Osteoblast (primary cell): ENCODE results near the gene TEX22. TPM values are rescaled to one million over a fixed set of nuclear protein-coding genes. Genes with fewer than 3 reads are reported as not detected.

ENCODE experiments used
- DNase-seq: peaks from one replicate; pipeline ENCODE4 v3.0.0; 2011; ENCODE audit warnings: low spot score, mixed read lengths; ENCODE audit not compliant: insufficient read length; ENCODE audit errors: missing footprints
- H2AFZ ChIP-seq: 2 replicates; pipeline ENCODE4 v1.6.0; 2011; ENCODE audit warnings: mild to moderate bottlenecking, low read length
- H3K27ac ChIP-seq: 2 replicates; pipeline ENCODE4 v1.5.1; 2011; ENCODE audit warnings: mild to moderate bottlenecking, low read depth, low read length, moderate library complexity
- H3K27me3 ChIP-seq: 2 replicates; pipeline ENCODE4 v1.6.0; 2012; ENCODE audit warnings: mild to moderate bottlenecking, control low read depth, inconsistent platforms, low read length, moderate library complexity; ENCODE audit not compliant: insufficient read depth
- H3K36me3 ChIP-seq: 2 replicates; pipeline ENCODE4 v1.5.1; 2011; ENCODE audit warnings: mild to moderate bottlenecking, low read length, control low read depth, moderate library complexity; ENCODE audit not compliant: insufficient read depth
- H3K4me1 ChIP-seq: 2 replicates; pipeline ENCODE4 v1.5.1; 2011; ENCODE audit warnings: mild to moderate bottlenecking, low read length, control low read depth, moderate library complexity; ENCODE audit not compliant: insufficient read depth
- H3K4me2 ChIP-seq: 2 replicates; pipeline ENCODE4 v1.6.0; 2011; ENCODE audit warnings: mild to moderate bottlenecking, low read length; ENCODE audit not compliant: insufficient read depth
- H3K4me3 ChIP-seq: fragments of 200-600 bp; sonication (generic); 3 replicates; pipeline ENCODE4 v1.5.1; 2012; ENCODE audit warnings: mild to moderate bottlenecking, low read length, inconsistent platforms; ENCODE audit not compliant: insufficient read depth
- H3K79me2 ChIP-seq: 2 replicates; pipeline ENCODE4 v1.6.0; 2012; ENCODE audit warnings: mild to moderate bottlenecking, low read length, control low read depth, inconsistent platforms; ENCODE audit not compliant: insufficient read depth
- H3K9me3 ChIP-seq: 2 replicates; pipeline ENCODE4 v1.5.1; 2011; ENCODE audit warnings: low read depth, low read length, control low read depth
- H4K20me1 ChIP-seq: 2 replicates; pipeline ENCODE4 v1.6.0; 2012; ENCODE audit warnings: mild to moderate bottlenecking, low read length, control low read depth; ENCODE audit not compliant: insufficient read depth
- total RNA-seq: library from RNA; depleted of rRNA; stranded (reverse); fragments of >200 nt; gene quantifications from 2 replicates; pipeline ENCODE4 v1.2.3, GENCODE V29; 2012
- TF ChIP-seq, protein P1 (sequence below): IDR thresholded peaks from 2 replicates; pipeline ENCODE4 v1.5.1; 2011; ENCODE audit warnings: mild to moderate bottlenecking, low read depth, low read length, moderate library complexity; ENCODE audit errors: extremely low read depth

TEX22 gene
- total RNA-seq, 1 donor, result under 0.01 TPM

DNA sequence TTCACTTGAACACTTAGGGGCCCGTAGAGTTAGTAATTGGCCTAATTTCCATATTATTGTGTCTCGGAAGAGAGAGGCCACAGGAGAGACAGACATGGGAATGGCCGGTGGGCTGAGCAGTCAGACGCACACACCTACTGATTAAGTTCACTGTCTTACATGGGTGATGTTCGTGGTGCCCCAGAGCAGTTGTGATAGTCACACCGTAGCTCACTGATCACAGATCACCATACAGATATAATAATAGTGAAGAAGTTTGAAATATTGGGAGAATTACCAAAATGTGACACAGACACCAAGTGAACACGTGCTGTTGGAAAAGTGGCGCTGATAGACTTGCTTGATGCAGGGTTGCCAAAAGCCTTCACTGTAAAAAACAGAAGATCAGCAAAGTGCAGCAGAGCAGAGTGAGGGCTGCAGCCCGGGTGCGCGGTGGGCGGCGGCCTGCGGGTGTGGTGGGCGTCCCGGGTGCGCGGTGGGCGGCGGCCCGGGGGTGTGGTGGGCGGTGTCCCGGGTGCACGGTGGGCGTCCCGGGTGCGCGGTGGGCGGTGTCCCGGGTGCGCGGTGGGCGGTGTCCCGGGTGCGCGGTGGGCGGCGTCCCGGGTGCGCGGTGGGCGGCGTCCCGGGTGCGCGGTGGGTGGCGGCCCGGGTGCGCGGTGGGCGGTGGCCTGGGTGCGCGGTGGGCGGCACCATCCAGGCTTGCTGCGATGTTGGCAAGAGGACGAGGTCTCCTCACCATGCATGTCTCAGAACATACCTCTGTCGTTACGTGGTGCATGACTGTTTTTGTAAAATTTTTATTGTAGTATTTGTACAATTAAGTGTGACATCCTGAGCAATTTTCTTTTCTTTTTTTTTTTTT is 34.3 kb upstream of the TEX22 start:
- Histone ChIP-seq H3K27ac (no peak overlapping the region), H2AFZ (no peak overlapping the region), H3K4me1 (no peaks in the 10 kb centered on the region), H4K20me1 (peaks cover 7% of the 10 kb centered on the region), H3K4me2 (peak overlapping the region; percentile 60), H3K4me3 (peak overlapping the region; percentile 53), H3K36me3 (no peaks in the 10 kb centered on the region), H3K27me3 (no peaks in the 10 kb centered on the region), H3K79me2 (no peaks in the 10 kb centered on the region), H3K9me3 (no peaks in the 10 kb centered on the region)
- TF ChIP-seq, protein P1, sequence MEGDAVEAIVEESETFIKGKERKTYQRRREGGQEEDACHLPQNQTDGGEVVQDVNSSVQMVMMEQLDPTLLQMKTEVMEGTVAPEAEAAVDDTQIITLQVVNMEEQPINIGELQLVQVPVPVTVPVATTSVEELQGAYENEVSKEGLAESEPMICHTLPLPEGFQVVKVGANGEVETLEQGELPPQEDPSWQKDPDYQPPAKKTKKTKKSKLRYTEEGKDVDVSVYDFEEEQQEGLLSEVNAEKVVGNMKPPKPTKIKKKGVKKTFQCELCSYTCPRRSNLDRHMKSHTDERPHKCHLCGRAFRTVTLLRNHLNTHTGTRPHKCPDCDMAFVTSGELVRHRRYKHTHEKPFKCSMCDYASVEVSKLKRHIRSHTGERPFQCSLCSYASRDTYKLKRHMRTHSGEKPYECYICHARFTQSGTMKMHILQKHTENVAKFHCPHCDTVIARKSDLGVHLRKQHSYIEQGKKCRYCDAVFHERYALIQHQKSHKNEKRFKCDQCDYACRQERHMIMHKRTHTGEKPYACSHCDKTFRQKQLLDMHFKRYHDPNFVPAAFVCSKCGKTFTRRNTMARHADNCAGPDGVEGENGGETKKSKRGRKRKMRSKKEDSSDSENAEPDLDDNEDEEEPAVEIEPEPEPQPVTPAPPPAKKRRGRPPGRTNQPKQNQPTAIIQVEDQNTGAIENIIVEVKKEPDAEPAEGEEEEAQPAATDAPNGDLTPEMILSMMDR, result no peak
- peak; percentile 99 for DNase-seq

DNA sequence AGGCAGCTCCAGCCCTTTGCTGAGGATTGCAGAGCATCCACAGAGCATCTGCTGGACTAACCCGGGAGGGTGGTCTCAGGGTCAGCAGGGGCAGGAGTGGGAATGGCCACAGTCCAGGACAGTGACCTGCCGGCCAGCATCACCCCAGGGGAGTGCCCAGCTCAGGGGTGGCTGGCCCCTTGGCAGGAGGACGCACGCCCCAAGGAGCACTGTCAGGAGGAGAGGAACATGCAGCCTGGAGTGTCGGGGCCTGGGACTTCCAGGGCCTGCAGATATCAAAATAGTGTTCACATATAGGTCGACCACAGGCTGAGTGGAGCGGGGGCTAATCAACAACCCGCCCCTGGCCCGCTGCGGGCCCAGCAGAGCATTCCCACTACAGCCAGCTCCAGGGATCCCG is 33.2 kb upstream of the TEX22 start:
- TF ChIP-seq, protein P1, result no peak
- DNase-seq, result no peak
- Histone ChIP-seq H3K4me3 (no peak overlapping the region), H3K27ac (no peak overlapping the region), H3K4me1 (no peaks in the 10 kb centered on the region), H3K27me3 (no peaks in the 10 kb centered on the region), H3K4me2 (no peak overlapping the region), H3K36me3 (no peaks in the 10 kb centered on the region), H2AFZ (no peak overlapping the region), H3K9me3 (no peaks in the 10 kb centered on the region), H4K20me1 (peaks cover 7% of the 10 kb centered on the region), H3K79me2 (no peaks in the 10 kb centered on the region)

DNA sequence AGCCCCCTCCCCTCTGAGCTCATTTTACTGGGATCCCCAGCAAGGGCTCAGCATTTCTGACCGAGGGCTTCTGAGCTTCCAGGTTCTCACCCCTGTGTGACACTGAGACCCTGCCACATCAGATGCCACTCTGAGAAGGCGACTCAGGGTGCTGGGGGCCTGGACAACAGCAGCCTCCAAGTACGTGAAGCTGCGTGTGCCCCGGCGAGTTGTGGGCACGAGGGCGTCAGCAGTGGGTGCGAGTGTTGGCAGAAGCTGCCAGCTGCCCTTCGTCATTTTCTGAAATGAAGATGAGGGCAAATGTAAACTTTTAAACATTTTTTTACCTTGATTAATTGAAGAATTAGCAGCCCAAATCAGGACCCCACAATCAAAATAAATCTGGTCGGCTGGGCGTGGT is 32.7 kb upstream of the TEX22 start:
- Histone ChIP-seq H3K36me3 (no peaks in the 10 kb centered on the region), H3K9me3 (no peaks in the 10 kb centered on the region), H2AFZ (no peak overlapping the region), H3K79me2 (no peaks in the 10 kb centered on the region), H3K4me3 (no peak overlapping the region), H3K4me2 (no peak overlapping the region), H3K27ac (no peak overlapping the region), H3K27me3 (no peaks in the 10 kb centered on the region), H3K4me1 (no peaks in the 10 kb centered on the region), H4K20me1 (peaks cover 7% of the 10 kb centered on the region)
- TF ChIP-seq, protein P1, result no peak
- no peak for DNase-seq

DNA sequence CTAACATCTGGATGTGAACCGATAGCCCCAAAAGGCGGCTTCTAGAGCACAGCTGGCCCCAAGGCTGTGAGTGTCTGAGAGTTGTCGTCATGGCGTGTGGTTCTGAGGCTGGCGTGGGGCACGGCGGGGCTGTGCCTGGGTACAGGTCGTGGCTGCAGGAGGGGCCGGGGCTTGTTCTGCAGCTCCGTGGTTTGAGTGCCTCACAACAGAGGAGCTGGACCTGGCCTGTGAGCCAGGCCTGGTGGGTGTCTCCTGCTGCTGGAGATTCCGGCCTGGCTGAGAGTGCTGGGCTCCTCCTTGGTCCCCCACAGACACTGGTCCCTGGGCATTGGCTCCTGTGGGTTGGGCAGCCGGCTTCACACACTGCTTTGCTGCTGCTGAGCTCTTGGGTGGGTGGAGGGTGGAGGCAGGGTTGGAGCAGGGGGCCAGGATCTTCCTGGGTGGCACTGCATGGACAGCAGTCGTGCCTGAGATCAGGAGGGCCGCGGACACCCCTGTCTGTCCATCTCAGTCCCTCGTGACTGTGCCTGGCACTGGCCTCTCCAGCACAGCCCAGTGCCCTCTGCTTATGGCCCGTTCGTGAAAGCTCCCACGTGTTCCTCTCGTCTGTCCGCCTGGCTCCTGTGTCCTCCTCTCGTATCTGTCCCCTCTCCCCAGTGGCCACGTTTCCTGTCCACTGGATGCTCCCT is 31.8 kb upstream of the TEX22 start:
- DNase-seq, result no peak
- Histone ChIP-seq H3K9me3 (no peaks in the 10 kb centered on the region), H3K4me1 (no peaks in the 10 kb centered on the region), H3K27me3 (no peaks in the 10 kb centered on the region), H3K79me2 (no peaks in the 10 kb centered on the region), H4K20me1 (peaks cover 10% of the 10 kb centered on the region), H2AFZ (no peak overlapping the region), H3K4me3 (no peak overlapping the region), H3K27ac (no peak overlapping the region), H3K4me2 (no peak overlapping the region), H3K36me3 (peaks cover 3% of the 10 kb centered on the region)
- TF ChIP-seq, protein P1, result no peak
